ENCODE measurements around the gene GCN1.
A peak's percentile ranks its signal among the peaks of the same experiment; 100 is the strongest.

Gene GCN1

GRCh38 chr12:120239776-120240494 lies 45.4 kb upstream of the GCN1 start:
- POLR2A ChIA-PET, result interaction anchor here (1.3 to 1.7 kb wide), 3 partner anchors 39 to 52 kb away, joined by 4 to 11 read pairs (median 6); partner anchors contain the start of genes RNU4-2 and RPLP0
- H3K4me1 ChIP-seq (ENCODE audit: control insufficient read depth, insufficient read depth, low read length), result peaks cover 7% of the 10 kb centered on the region
- H3K36me3 ChIP-seq (ENCODE audit: control insufficient read depth in 2 of 2, insufficient read depth in 1 of 2, low read length in 2 of 2), result no peaks in the 10 kb centered on the region
- TF ChIP-seq SCRT1 (tag by site-specific recombination; IDR thresholded peaks at IDR 0.05; ENCODE audit: borderline replicate concordance), result 0 out of 2 replicates have a peak, but pooled peaks have one; percentile 30
- no peak for TF ChIP-seq ZBTB11 (tag by site-specific recombination; conservative IDR thresholded peaks at IDR 0.05; ENCODE audit: low read depth)
- TF ChIP-seq TSHZ1 (tag by site-specific recombination; IDR thresholded peaks at IDR 0.05; ENCODE audit: borderline replicate concordance), result no peak
- peak; percentile 77 for TF ChIP-seq SCRT2 (tag by site-specific recombination; IDR thresholded peaks at IDR 0.05)
- TF ChIP-seq ZNF175 (tag by site-specific recombination; IDR thresholded peaks at IDR 0.05), result no peak
- no peak overlapping the region for H3K27ac ChIP-seq (ENCODE audit: extremely low read depth, low read depth, low read length)
- no peak overlapping the region for H3K4me3 ChIP-seq (ENCODE audit: low read depth, low read length)
- CTCF ChIA-PET, result interaction anchor here (1.6 to 9.3 kb wide), 5 partner anchors 10 to 62 kb away, joined by 3 to 132 read pairs (median 8); partner anchors contain the start of genes PXN and SIRT4
- no peaks in the 10 kb centered on the region for H3K9me3 ChIP-seq (ENCODE audit: control insufficient read depth, insufficient read depth, low read depth, low read length)

- H3K9me3 ChIP-seq (ENCODE audit: control insufficient read depth, insufficient read depth, low read depth, low read length), result no peaks in the 10 kb centered on the region
- no peak overlapping the region for H3K27ac ChIP-seq (ENCODE audit: extremely low read depth, low read depth, low read length)
- no peak overlapping the region for H3K4me3 ChIP-seq (ENCODE audit: low read depth, low read length)
- H3K36me3 ChIP-seq (ENCODE audit: control insufficient read depth in 2 of 2, insufficient read depth in 1 of 2, low read length in 2 of 2), result no peaks in the 10 kb centered on the region
- ChIA-PET CTCF (interaction anchor here (1.6 to 9.3 kb wide), 3 partner anchors 9 to 63 kb away, joined by 3 to 132 read pairs (median 75); partner anchors contain the start of genes PXN and SIRT4), POLR2A (interaction anchor here (1.3 to 1.4 kb wide), 2 partner anchors 38 to 53 kb away, joined by 4 to 6 read pairs; partner anchors contain the start of genes RNU4-2 and RPLP0)
- peaks cover 12% of the 10 kb centered on the region for H3K4me1 ChIP-seq (ENCODE audit: control insufficient read depth, insufficient read depth, low read length)
- TF ChIP-seq HOXA7 (CRISPR knock-in tag; IDR thresholded peaks at IDR 0.05; ENCODE audit: borderline replicate concordance) (no peak), ZNF18 (tag by site-specific recombination; IDR thresholded peaks at IDR 0.05) (no peak), ZNF398 (tag by site-specific recombination; IDR thresholded peaks at IDR 0.05) (no peak), TRIM28 (IDR thresholded peaks at IDR 0.05; ENCODE audit: borderline replicate concordance, low read length) (no peak), ZNF416 (tag by site-specific recombination; IDR thresholded peaks at IDR 0.05) (no peak), ZNF16 (tag by site-specific recombination; IDR thresholded peaks at IDR 0.05; ENCODE audit: low read depth) (no peak), ZNF488 (tag by site-specific recombination; IDR thresholded peaks at IDR 0.05) (no peak), ZBTB7A (tag by site-specific recombination; IDR thresholded peaks at IDR 0.05; ENCODE audit: low read depth) (no peak), GLI4 (tag by site-specific recombination; IDR thresholded peaks at IDR 0.05) (no peak), ZBTB44 (tag by site-specific recombination; IDR thresholded peaks at IDR 0.05) (no peak), ZNF10 (tag by site-specific recombination; IDR thresholded peaks at IDR 0.05) (no peak), ZFP69B (tag by site-specific recombination; IDR thresholded peaks at IDR 0.05) (no peak)
Observed at GRCh38 chr12:120238839-120239445, 44.4 kb upstream of the GCN1 start.
